CD4-positive, alpha-beta T cell treated with Interferon gamma for 1 hour (primary cell): Measurements from ENCODE around the gene HSDL2.
"Not testable (repeated sequence)": the region's sequence is repeated elsewhere in the genome, so short reads cannot be mapped to it uniquely, and the experiment has no call there.

ENCODE experiments used
- DNase-seq: peaks from one replicate; pipeline ENCODE4 v3.0.0-alpha.2; 2020

HSDL2 gene

DNA sequence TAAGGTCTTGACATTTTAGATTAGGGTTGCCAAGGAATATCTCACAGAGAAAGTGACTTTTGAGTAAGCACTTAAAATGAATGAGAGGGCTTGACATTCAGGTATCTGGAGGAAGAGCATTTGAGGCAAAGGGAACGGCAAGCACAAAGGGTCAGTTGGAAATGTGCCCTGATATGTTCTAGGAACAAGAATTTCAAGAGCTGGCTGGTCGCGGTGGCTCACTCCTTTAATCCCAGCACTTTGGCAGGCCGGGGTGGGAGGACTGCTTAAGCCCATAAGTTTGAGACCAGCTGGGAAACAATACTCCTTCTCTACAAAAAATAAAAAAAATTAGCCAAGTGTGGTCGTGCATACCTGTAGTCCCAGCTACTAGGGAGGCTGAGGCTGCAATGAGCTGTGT, 123.3 kb downstream of the HSDL2 start:
- DNase-seq = no peak

- DNase-seq = no peak
Measured at GRCh38 chr9:112505086-112505485, 125.2 kb downstream of the HSDL2 start.

DNA sequence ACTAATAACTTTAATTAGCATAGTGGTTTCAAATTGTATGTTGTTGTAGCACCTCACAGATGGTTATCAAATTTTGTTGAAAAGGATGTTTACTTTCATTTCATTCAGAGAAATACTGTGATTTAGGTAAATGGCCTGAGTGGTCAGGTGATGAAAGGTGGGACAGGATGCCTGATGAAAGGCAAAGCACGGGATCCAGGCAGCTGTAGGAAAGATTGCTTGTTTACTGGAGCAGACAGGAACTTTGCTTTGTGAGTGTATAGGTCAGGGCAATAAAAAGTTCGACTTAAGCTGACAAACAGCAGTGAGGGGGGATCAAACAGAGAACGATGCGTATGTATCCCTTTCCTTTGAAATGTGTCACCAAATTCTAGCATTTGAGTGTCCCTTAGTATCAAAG, 125.7 kb downstream of the HSDL2 start:
- no peak for DNase-seq

DNA sequence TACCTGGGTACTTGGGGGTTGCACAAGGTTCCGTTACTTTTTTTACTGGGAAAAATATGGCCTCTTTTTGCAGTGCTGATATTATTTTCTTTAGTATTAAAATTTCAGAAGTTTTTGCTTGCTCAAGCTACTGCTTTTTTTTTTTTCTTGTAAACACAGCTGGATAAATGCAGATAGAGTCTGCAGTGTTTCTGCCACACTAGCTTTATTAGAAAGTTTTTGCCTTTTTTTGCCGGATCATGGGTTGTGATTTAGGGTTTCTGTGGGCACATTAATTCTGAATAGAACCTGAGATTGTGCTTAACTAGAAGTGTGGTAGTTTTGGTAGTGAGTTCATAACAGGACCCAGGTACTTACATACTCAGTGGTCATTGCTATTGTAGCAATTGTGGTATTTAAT, 126.7 kb downstream of the HSDL2 start:
- DNase-seq = no peak

GRCh38 chr9:112507001-112507680, 127.2 kb downstream of the HSDL2 start:
- no peak for DNase-seq

- DNase-seq = no peak
Measured at GRCh38 chr9:112508377-112508776, 128.5 kb downstream of the HSDL2 start.

GRCh38 chr9:112512377-112512776, 132.5 kb downstream of the HSDL2 start:
- not testable (repeated sequence) for DNase-seq

DNA sequence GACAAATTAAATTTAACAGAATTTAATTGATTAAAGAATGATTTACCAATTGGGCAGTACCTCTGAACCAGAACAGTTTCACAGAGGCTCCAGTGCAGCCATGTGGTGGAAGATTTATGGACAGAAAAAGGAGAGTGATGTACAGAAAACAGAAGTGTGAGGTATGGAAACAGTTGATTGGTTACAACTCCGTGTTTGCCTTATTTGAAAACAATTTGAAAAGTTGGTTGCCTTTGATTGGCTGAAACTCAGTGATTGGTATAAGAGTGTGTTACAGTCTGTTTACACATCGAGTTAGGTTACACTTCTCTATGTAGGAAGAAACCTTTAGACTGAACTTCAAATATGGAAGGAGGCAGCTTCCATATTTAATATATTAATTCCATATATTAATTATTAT, 136.9 kb downstream of the HSDL2 start:
- no peak for DNase-seq

- no peak for DNase-seq
Measured at GRCh38 chr9:112520069-112520468, 140.2 kb downstream of the HSDL2 start.

DNA sequence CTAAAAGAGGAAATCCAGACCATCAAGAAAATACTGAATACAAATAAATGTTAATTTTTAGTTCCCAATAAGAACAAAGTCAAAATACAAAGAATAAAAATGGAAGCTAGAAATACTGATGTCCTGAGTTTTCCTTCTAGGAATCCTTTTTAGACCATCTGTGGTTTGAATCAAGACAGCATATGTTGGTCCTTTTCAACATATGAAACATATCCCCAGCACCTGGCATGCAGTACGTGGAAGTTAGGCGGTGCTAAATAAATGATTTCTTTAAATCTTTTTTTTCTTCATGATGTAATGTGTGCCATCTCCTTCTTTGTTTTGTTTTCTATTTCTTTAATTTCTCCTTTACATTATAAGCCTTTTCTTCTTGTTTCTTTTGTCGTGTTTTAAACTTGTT, 140.7 kb downstream of the HSDL2 start:
- no peak for DNase-seq
